GM19324 (cell line): Measurements from ENCODE around the gene ATP8A1.

ENCODE experiments used
- ATAC-seq: cut with Tn5 transposase; IDR thresholded peaks from one replicate; pipeline ENCODE4 v1.9.1; 2021; ENCODE audit warnings: mild to moderate bottlenecking, moderate library complexity; ENCODE audit not compliant: unreplicated experiment, low FRiP score

Gene ATP8A1

GRCh38 chr4:42425146-42426065, 231.5 kb downstream of the ATP8A1 start:
- ATAC-seq = no peak

- ATAC-seq = no peak
These were observed 236.8 kb downstream of the ATP8A1 start for GRCh38 chr4:42420140-42420539.

- ATAC-seq = no peak
These were observed 239.4 kb downstream of the ATP8A1 start for GRCh38 chr4:42417550-42417949.

- no peak for ATAC-seq
These were observed 240.9 kb downstream of the ATP8A1 start for GRCh38 chr4:42416017-42416416.

GRCh38 chr4:42415281-42415680, 241.6 kb downstream of the ATP8A1 start:
- ATAC-seq = no peak

GRCh38 chr4:42412251-42412650, 244.7 kb downstream of the ATP8A1 start:
- no peak for ATAC-seq

GRCh38 chr4:42411803-42412202, 245.1 kb downstream of the ATP8A1 start:
- ATAC-seq = no peak

- ATAC-seq = no peak
These were observed 246.5 kb downstream of the ATP8A1 start for GRCh38 chr4:42410446-42410845.

- no peak for ATAC-seq
These were observed 252.9 kb downstream of the ATP8A1 start for GRCh38 chr4:42404001-42404400.

- ATAC-seq = no peak
These were observed 255.7 kb downstream of the ATP8A1 start for GRCh38 chr4:42401171-42401570.

- ATAC-seq = no peak
These were observed 257.5 kb downstream of the ATP8A1 start for GRCh38 chr4:42399393-42399792.

GRCh38 chr4:42398871-42399331, 258.0 kb downstream of the ATP8A1 start:
- ATAC-seq = no peak

GRCh38 chr4:42398171-42398870, 258.6 kb downstream of the ATP8A1 start:
- ATAC-seq = peak; percentile 21

- ATAC-seq = peak; percentile 40
These were observed 259.2 kb downstream of the ATP8A1 start for GRCh38 chr4:42397635-42398170.

GRCh38 chr4:42396752-42397634, 259.9 kb downstream of the ATP8A1 start, which contains the start of gene SHISA3:
SHISA3 (plus strand) TSS chr4:42397488; CDS start chr4:42398057, 569 bp downstream.
- ATAC-seq = peak; percentile 33

GRCh38 chr4:42396361-42396751, 260.5 kb downstream of the ATP8A1 start:
- no peak for ATAC-seq

GRCh38 chr4:42395595-42395994, 261.3 kb downstream of the ATP8A1 start:
- ATAC-seq = no peak

- ATAC-seq = no peak
These were observed 264.5 kb downstream of the ATP8A1 start for GRCh38 chr4:42392436-42392835.

GRCh38 chr4:42391981-42392380, 264.9 kb downstream of the ATP8A1 start:
- ATAC-seq = no peak

- no peak for ATAC-seq
These were observed 265.6 kb downstream of the ATP8A1 start for GRCh38 chr4:42391355-42391664.
